Mucosa of descending colon (tissue), 3 donors: ENCODE data around the gene C19orf38. TPM values are rescaled to one million over a fixed set of nuclear protein-coding genes. Genes with fewer than 3 reads are reported as not detected.

Experiments used
- ATAC-seq: fragments of 200-7000 bp; cut with Tn5 transposase; one replicate; pipeline ENCODE4 v1.9.1; 2020; ENCODE audit warnings: mild to moderate bottlenecking, moderate library complexity
- DNase-seq, 3 donors: peaks; one replicate each; pipeline ENCODE4 v3.0.0-alpha.2; 2020
- H3K36me3 ChIP-seq: fragments of 200-600 bp; one replicate; pipeline ENCODE4 v1.8.0; 2021; ENCODE audit warnings: low read depth, mild to moderate bottlenecking
- H3K4me1 ChIP-seq: fragments of 200-600 bp; one replicate; pipeline ENCODE4 v1.8.0; 2021; ENCODE audit warnings: low read depth, mild to moderate bottlenecking
- H3K4me3 ChIP-seq: fragments of 200-600 bp; one replicate; pipeline ENCODE4 v1.8.0; 2021; ENCODE audit warnings: mild to moderate bottlenecking
- H3K9me3 ChIP-seq: fragments of 200-600 bp; one replicate; pipeline ENCODE4 v1.8.0; 2021; ENCODE audit warnings: mild to moderate bottlenecking
- CTCF ChIP-seq: fragments of 200-600 bp; IDR thresholded peaks from one replicate; pipeline ENCODE4 v1.8.0; 2022; ENCODE audit warnings: antibody characterized with exemption, mild to moderate bottlenecking
- intact Hi-C, 2 donors: fragments of 100-400 bp; cut with DNase I in 1 of 2; cut with micrococcal nuclease in 1 of 2; formaldehyde crosslinking; loops; one replicate each; pipeline versions ENCODE4 v1.11.0 to v1.11.1; 2022; cut with DNase I, micrococcal nuclease
- total RNA-seq, 3 donors: library from RNA; stranded (reverse); fragmentation: NEBNext Ultra II Directional in 2 of 3; extraction: Animal tissue kit (Norgen Biotek cat#: 25700) in 2 of 3; gene quantifications; one replicate each; pipeline versions ENCODE4 v1.2.1 to v1.2.4, GENCODE V29; 2021 to 2023
- donor health status: DM: no; HTN: no; CAD: no; lungs with moderate emphysema.
- donor health status: DM: no; HTN: no; CAD: no.
- donor health status: DM: no; HTN: yes; CAD: no.

The C19orf38 gene
- total RNA-seq, 3 donors from 2014 or later: 0.64 to 1.9 (median 0.73) TPM

- no peak overlapping the region for H3K4me3 ChIP-seq
- peak; percentile 22 for ATAC-seq
- no peak for TF ChIP-seq CTCF
- intact Hi-C loops: no loop called here
- peaks cover 10% of the 10 kb centered on the region for H3K36me3 ChIP-seq
- no peaks in the 10 kb centered on the region for H3K4me1 ChIP-seq
- H3K9me3 ChIP-seq: no peaks in the 10 kb centered on the region
- DNase-seq: peak; percentile 57 to 75 (median 62)
Observed at GRCh38 chr19:10817291-10818038, 30.8 kb upstream of the C19orf38 start.

GRCh38 chr19:10818301-10819123 lies 29.7 kb upstream of the C19orf38 start:
- DNase-seq (no peak), ATAC-seq (no peak)
- TF ChIP-seq CTCF: no peak
- H3K9me3 ChIP-seq: no peaks in the 10 kb centered on the region
- no peak overlapping the region for H3K4me3 ChIP-seq
- H3K36me3 ChIP-seq: peaks cover 10% of the 10 kb centered on the region
- intact Hi-C loops: no loop called here
- no peaks in the 10 kb centered on the region for H3K4me1 ChIP-seq

DNA sequence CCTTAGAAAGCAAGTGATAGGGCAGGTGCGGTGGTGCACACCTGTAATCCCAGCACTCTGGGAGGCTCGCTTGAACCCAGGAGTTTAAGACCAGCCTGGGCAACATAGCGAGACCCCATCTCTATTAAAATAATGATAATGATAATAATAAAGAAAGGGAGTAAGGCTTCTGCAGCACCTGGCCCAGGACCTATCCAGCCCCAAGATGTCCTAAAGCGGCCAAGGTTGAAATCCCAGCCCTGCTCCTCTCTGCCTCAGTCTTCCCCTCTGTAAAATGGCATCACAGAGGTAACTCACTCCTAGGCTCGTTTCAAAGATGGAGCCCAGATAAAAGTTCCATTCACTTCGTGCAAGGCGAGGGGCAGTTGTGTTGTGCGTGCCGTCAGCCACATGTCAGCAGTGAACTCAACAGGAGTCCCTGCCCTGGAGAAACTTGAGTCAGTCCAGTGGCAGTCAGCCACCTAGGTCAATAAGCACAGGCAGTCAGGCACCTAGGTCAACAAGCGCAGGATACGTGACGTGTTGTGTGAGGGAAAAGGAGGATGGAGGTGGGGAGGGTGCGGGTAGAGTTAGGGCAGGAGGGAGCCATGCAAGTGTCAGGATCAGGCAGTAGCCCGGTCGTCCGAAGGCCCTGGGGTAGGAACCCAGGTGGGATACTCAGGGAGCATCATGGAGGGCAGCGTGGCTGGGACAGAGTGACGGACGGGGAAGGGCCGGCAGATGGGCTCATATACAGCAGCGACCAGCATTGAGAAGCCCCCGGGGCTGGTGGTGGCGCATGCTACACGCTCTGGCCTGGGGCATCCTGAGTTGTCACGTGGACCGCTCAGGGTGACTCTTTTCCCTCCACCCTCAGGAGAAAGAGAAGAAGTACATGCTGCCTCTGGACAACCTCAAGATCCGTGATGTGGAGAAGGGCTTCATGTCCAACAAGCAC lies 28.8 kb upstream of the C19orf38 start:
- TF ChIP-seq CTCF: no peak
- H3K4me3 ChIP-seq: no peak overlapping the region
- H3K9me3 ChIP-seq: no peaks in the 10 kb centered on the region
- ATAC-seq: no peak
- DNase-seq: no peak
- no peaks in the 10 kb centered on the region for H3K4me1 ChIP-seq
- H3K36me3 ChIP-seq: peaks cover 10% of the 10 kb centered on the region
- intact Hi-C loops: no loop called here

DNA sequence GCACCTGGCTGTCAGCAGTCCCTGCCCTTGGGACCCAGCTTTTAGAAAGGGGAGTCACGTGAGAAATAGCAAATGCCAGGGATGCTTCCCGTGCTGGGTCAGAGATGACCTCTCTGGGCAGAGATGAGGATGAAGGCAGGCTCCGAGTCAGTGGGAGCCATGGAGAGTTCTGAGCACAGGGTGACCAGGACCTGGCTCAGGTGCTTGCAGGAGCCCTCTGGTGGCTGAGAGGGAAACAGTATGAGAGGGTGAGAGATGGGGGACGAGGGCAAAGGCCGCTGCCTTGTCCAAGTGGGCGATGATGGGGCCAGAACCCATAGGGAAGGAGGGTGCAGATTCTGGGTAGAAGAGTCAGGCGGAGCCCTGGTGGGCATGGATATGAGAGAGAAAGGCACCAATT lies 28.0 kb upstream of the C19orf38 start:
- Histone ChIP-seq H3K36me3 (peaks cover 16% of the 10 kb centered on the region), H3K4me1 (no peaks in the 10 kb centered on the region), H3K9me3 (no peaks in the 10 kb centered on the region), H3K4me3 (no peak overlapping the region)
- peak; percentile 17 for ATAC-seq
- intact Hi-C loops: no loop called here
- DNase-seq: no peak
- no peak for TF ChIP-seq CTCF

DNA sequence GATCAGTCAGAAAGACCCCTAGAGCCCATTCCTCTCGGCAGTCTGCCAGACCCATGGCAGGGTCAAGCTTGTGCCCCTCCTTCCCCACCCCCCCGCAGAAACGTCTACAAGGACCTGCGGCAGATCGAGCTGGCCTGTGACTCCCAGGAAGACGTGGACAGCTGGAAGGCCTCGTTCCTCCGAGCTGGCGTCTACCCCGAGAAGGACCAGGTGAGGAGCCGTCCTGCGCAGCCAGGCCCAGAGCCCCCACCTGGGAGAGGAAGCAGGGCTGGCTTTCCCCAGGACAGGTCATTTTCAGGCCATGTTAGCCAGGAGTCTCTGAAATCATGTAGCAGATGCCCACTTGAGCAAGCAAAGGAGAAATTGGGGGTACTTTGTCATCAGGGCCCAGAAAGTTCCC lies 24.5 kb upstream of the C19orf38 start:
- Histone ChIP-seq H3K9me3 (no peaks in the 10 kb centered on the region), H3K36me3 (peaks cover 29% of the 10 kb centered on the region), H3K4me1 (no peaks in the 10 kb centered on the region), H3K4me3 (no peak overlapping the region)
- intact Hi-C loops: no loop called here
- ATAC-seq (no peak), DNase-seq (peak in 1 of 3 donors; percentile 50)
- no peak for TF ChIP-seq CTCF
